Measurements from ENCODE around the gene KRTAP4-7.
"Not testable (repeated sequence)": the region's sequence is repeated elsewhere in the genome, so short reads cannot be mapped to it uniquely, and the experiment has no call there.

The KRTAP4-7 gene

GRCh38 chr17:41061964-41062363, 22.0 kb upstream of the KRTAP4-7 start:
- H3K4ac ChIP-seq (ENCODE audit: low read depth, low read length), result no peak overlapping the region
- peak; percentile 10 for DNase-seq
- H3K9ac ChIP-seq (ENCODE audit: low read length), result no peak overlapping the region
- H2AK5ac ChIP-seq (ENCODE audit: low read length), result no peak overlapping the region
- WGBS (ENCODE audit: extremely low coverage, insufficient coverage, low lambda C conversion rate), result 100% methylated on average over 1 of the region's 1 CpG
- no peak overlapping the region for H3K56ac ChIP-seq (ENCODE audit: low read length)
- H2BK5ac ChIP-seq (ENCODE audit: low read length), result no peak overlapping the region
- no peaks in the 10 kb centered on the region for H3K36me3 ChIP-seq (ENCODE audit: control insufficient read depth, insufficient read depth, low read length)
- H3K4me1 ChIP-seq (ENCODE audit: control insufficient read depth, low read depth, low read length), result no peaks in the 10 kb centered on the region
- no peak overlapping the region for H2BK15ac ChIP-seq (replicated peaks; ENCODE audit: low read depth)
- no peak overlapping the region for H3K4me2 ChIP-seq (ENCODE audit: low read length)
- no peaks in the 10 kb centered on the region for H3K79me1 ChIP-seq (ENCODE audit: low read length)
- H4K5ac ChIP-seq (ENCODE audit: low read length), result no peak overlapping the region
- H4K8ac ChIP-seq (ENCODE audit: low read depth, low read length), result no peak overlapping the region
- H3K23ac ChIP-seq (ENCODE audit: low read length), result no peak overlapping the region
- no peak overlapping the region for H3K27ac ChIP-seq (ENCODE audit: low read depth, low read length)
- no peak overlapping the region for H3K18ac ChIP-seq (ENCODE audit: low read length)
- H3K27me3 ChIP-seq (ENCODE audit: insufficient read depth, low read length, poor library complexity), result no peaks in the 10 kb centered on the region
- H3K4me3 ChIP-seq (ENCODE audit: low read length), result no peak overlapping the region
- no peaks in the 10 kb centered on the region for H3K79me2 ChIP-seq (ENCODE audit: control insufficient read depth, insufficient read depth, low read length)
- H2BK120ac ChIP-seq (ENCODE audit: low read depth, low read length), result no peak overlapping the region

GRCh38 chr17:41063449-41063848, 20.5 kb upstream of the KRTAP4-7 start:
- Histone ChIP-seq H2BK5ac (ENCODE audit: low read length) (no peak overlapping the region), H3K9ac (ENCODE audit: low read length) (no peak overlapping the region), H3K79me1 (ENCODE audit: low read length) (no peaks in the 10 kb centered on the region), H2BK120ac (ENCODE audit: low read depth, low read length) (no peak overlapping the region), H3K18ac (ENCODE audit: low read length) (no peak overlapping the region), H4K8ac (ENCODE audit: low read depth, low read length) (no peak overlapping the region), H4K5ac (ENCODE audit: low read length) (no peak overlapping the region), H3K4me3 (ENCODE audit: low read length) (no peak overlapping the region), H3K4me2 (ENCODE audit: low read length) (no peak overlapping the region), H3K36me3 (ENCODE audit: control insufficient read depth, insufficient read depth, low read length) (no peaks in the 10 kb centered on the region), H3K4me1 (ENCODE audit: control insufficient read depth, low read depth, low read length) (no peaks in the 10 kb centered on the region), H3K4ac (ENCODE audit: low read depth, low read length) (no peak overlapping the region), H3K56ac (ENCODE audit: low read length) (no peak overlapping the region), H3K27ac (ENCODE audit: low read depth, low read length) (no peak overlapping the region), H3K79me2 (ENCODE audit: control insufficient read depth, insufficient read depth, low read length) (no peaks in the 10 kb centered on the region), H2AK5ac (ENCODE audit: low read length) (no peak overlapping the region), H3K23ac (ENCODE audit: low read length) (no peak overlapping the region), H3K27me3 (ENCODE audit: insufficient read depth, low read length, poor library complexity) (no peaks in the 10 kb centered on the region), H2BK15ac (replicated peaks; ENCODE audit: low read depth) (no peak overlapping the region)
- no CpG with 5 or more reads among the region's 4 CpGs for WGBS (ENCODE audit: extremely low coverage, insufficient coverage, low lambda C conversion rate)
- no peak for DNase-seq

- Histone ChIP-seq H3K79me1 (ENCODE audit: low read length) (no peaks in the 10 kb centered on the region), H2BK120ac (ENCODE audit: low read depth, low read length) (no peak overlapping the region), H3K4ac (ENCODE audit: low read depth, low read length) (no peak overlapping the region), H3K56ac (ENCODE audit: low read length) (no peak overlapping the region), H3K27ac (ENCODE audit: low read depth, low read length) (no peak overlapping the region), H3K9ac (ENCODE audit: low read length) (no peak overlapping the region), H2AK5ac (ENCODE audit: low read length) (no peak overlapping the region), H4K8ac (ENCODE audit: low read depth, low read length) (no peak overlapping the region), H3K4me3 (ENCODE audit: low read length) (no peak overlapping the region), H3K4me1 (ENCODE audit: control insufficient read depth, low read depth, low read length) (no peaks in the 10 kb centered on the region), H3K23ac (ENCODE audit: low read length) (no peak overlapping the region), H4K5ac (ENCODE audit: low read length) (no peak overlapping the region), H3K27me3 (ENCODE audit: insufficient read depth, low read length, poor library complexity) (no peaks in the 10 kb centered on the region), H3K79me2 (ENCODE audit: control insufficient read depth, insufficient read depth, low read length) (no peaks in the 10 kb centered on the region), H2BK5ac (ENCODE audit: low read length) (no peak overlapping the region), H3K36me3 (ENCODE audit: control insufficient read depth, insufficient read depth, low read length) (no peaks in the 10 kb centered on the region), H3K4me2 (ENCODE audit: low read length) (no peak overlapping the region), H3K18ac (ENCODE audit: low read length) (no peak overlapping the region), H2BK15ac (replicated peaks; ENCODE audit: low read depth) (no peak overlapping the region)
- no peak for DNase-seq
- WGBS (ENCODE audit: extremely low coverage, insufficient coverage, low lambda C conversion rate), result no CpG with 5 or more reads among the region's 1 CpG
Measured at GRCh38 chr17:41064301-41064700, 19.6 kb upstream of the KRTAP4-7 start.

- not testable (repeated sequence) for H4K5ac ChIP-seq (ENCODE audit: low read length)
- WGBS (ENCODE audit: extremely low coverage, insufficient coverage, low lambda C conversion rate), result no CpG with 5 or more reads among the region's 16 CpGs
Measured at GRCh38 chr17:41065016-41065689, 18.8 kb upstream of the KRTAP4-7 start.

GRCh38 chr17:41065829-41066624, 17.9 kb upstream of the KRTAP4-7 start, which contains the start of gene KRTAP2-4:
KRTAP2-4 (minus strand) TSS chr17:41065879; CDS start chr17:41065845, 34 bp downstream.
- Histone ChIP-seq H3K4me3 (ENCODE audit: low read length) (no peak within 1 kb of the TSS), H3K9ac (ENCODE audit: low read length) (no peak within 1 kb of the TSS), H2BK15ac (replicated peaks; ENCODE audit: low read depth) (no peak within 1 kb of the TSS), H3K36me3 (ENCODE audit: control insufficient read depth, insufficient read depth, low read length) (no peaks in the 10 kb centered on the region), H3K4ac (ENCODE audit: low read depth, low read length) (no peak within 1 kb of the TSS), H3K23ac (ENCODE audit: low read length) (no peak within 1 kb of the TSS), H3K79me2 (ENCODE audit: control insufficient read depth, insufficient read depth, low read length) (no peaks in the 10 kb centered on the region), H3K27me3 (ENCODE audit: insufficient read depth, low read length, poor library complexity) (no peaks in the 10 kb centered on the region), H2AK5ac (ENCODE audit: low read length) (no peak within 1 kb of the TSS), H4K5ac (ENCODE audit: low read length) (no peak within 1 kb of the TSS), H3K56ac (ENCODE audit: low read length) (no peak within 1 kb of the TSS), H3K18ac (ENCODE audit: low read length) (no peak within 1 kb of the TSS), H2BK120ac (ENCODE audit: low read depth, low read length) (no peak within 1 kb of the TSS), H4K8ac (ENCODE audit: low read depth, low read length) (no peak within 1 kb of the TSS), H3K79me1 (ENCODE audit: low read length) (no peaks in the 10 kb centered on the region), H2BK5ac (ENCODE audit: low read length) (no peak within 1 kb of the TSS), H3K27ac (ENCODE audit: low read depth, low read length) (no peak within 1 kb of the TSS), H3K4me2 (ENCODE audit: low read length) (no peak within 1 kb of the TSS), H3K4me1 (ENCODE audit: control insufficient read depth, low read depth, low read length) (no peaks in the 10 kb centered on the region)
- DNase-seq, result no peak
- WGBS (ENCODE audit: extremely low coverage, insufficient coverage, low lambda C conversion rate), result no CpG with 5 or more reads among the region's 6 CpGs

More at GRCh38 chr17:41065016-41065689, 18.8 kb upstream of the KRTAP4-7 start:
- H3K23ac ChIP-seq (ENCODE audit: low read length); H3K4me3 ChIP-seq (ENCODE audit: low read length); H2AK5ac ChIP-seq (ENCODE audit: low read length); H2BK15ac ChIP-seq (replicated peaks; ENCODE audit: low read depth); H4K8ac ChIP-seq (ENCODE audit: low read depth, low read length); H3K18ac ChIP-seq (ENCODE audit: low read length); H3K27ac ChIP-seq (ENCODE audit: low read depth, low read length); H2BK120ac ChIP-seq (ENCODE audit: low read depth, low read length); H2BK5ac ChIP-seq (ENCODE audit: low read length); H3K79me2 ChIP-seq (ENCODE audit: control insufficient read depth, insufficient read depth, low read length); H3K79me1 ChIP-seq (ENCODE audit: low read length); H3K4ac ChIP-seq (ENCODE audit: low read depth, low read length); H3K36me3 ChIP-seq (ENCODE audit: control insufficient read depth, insufficient read depth, low read length); H3K27me3 ChIP-seq (ENCODE audit: insufficient read depth, low read length, poor library complexity); H3K4me2 ChIP-seq (ENCODE audit: low read length); H3K9ac ChIP-seq (ENCODE audit: low read length); DNase-seq; H3K4me1 ChIP-seq (ENCODE audit: control insufficient read depth, low read depth, low read length); H3K56ac ChIP-seq (ENCODE audit: low read length): not testable (repeated sequence)

All from mesendoderm (in vitro differentiated cells).